HepG2 (cell line): ENCODE measurements around the gene STEAP1B. TPM values are rescaled to one million over a fixed set of nuclear protein-coding genes. Genes with fewer than 3 reads are reported as not detected.

Experiments used
- AKNA ChIP-seq: sonication (generic); formaldehyde crosslinking; IDR thresholded peaks from 2 replicates; pipeline ENCODE4 v1.4.0; 2020; ENCODE audit warnings: missing genetic modification reagents, borderline replicate concordance
- HMGXB3 ChIP-seq: sonication (generic); formaldehyde crosslinking; IDR thresholded peaks from 2 replicates; pipeline ENCODE4 v1.4.0; 2020; ENCODE audit warnings: missing genetic modification reagents, borderline replicate concordance
- HOXD1 ChIP-seq: sonication (generic); formaldehyde crosslinking; IDR thresholded peaks from 2 replicates; pipeline ENCODE4 v1.5.0; 2020; ENCODE audit warnings: missing genetic modification reagents
- LBX2 ChIP-seq: sonication (generic); formaldehyde crosslinking; IDR thresholded peaks from 2 replicates; pipeline ENCODE4 v1.5.0; 2020; ENCODE audit warnings: missing genetic modification reagents, mild to moderate bottlenecking, borderline replicate concordance
- MYPOP ChIP-seq: sonication (generic); formaldehyde crosslinking; IDR thresholded peaks from 2 replicates; pipeline ENCODE4 v1.8.1; 2023; ENCODE audit warnings: mild to moderate bottlenecking, moderate library complexity, missing genetic modification reagents
- SKI ChIP-seq: fragments of 450-650 bp; IDR thresholded peaks from one replicate; pipeline ENCODE4 v1.6.1; 2018; ENCODE audit warnings: mild to moderate bottlenecking; ENCODE audit not compliant: partially characterized antibody
- TEAD3 ChIP-seq: optimal IDR thresholded peaks from 2 replicates; pipeline ENCODE3; 2016; ENCODE audit warnings: borderline replicate concordance
- XRCC5 ChIP-seq: fragments of 200-400 bp; formaldehyde crosslinking; optimal IDR thresholded peaks from 2 replicates; pipeline ENCODE3; 2017; ENCODE audit warnings: mild to moderate bottlenecking, low read length
- ZNF543 ChIP-seq: sonication (generic); formaldehyde crosslinking; IDR thresholded peaks from 2 replicates; pipeline ENCODE4 v1.4.0; 2020; ENCODE audit warnings: mild to moderate bottlenecking, missing genetic modification reagents
- polyA plus RNA-seq, 8 experiments: library from polyadenylated mRNA; depleted of rRNA in 3 of 8; stranded (reverse) in 7 of 8; unstranded in 1 of 8; fragments of >200 nt; fragmentation: Illumina TruSeq in 4 of 8; extraction: Trizol in 4 of 8; gene quantifications; 2 replicates each; pipeline versions ENCODE4 v1.2.1 to v1.2.3, GENCODE V29; 2011 to 2016; ENCODE audit warnings: low read depth in 4 of 8, missing spikeins in 1 of 8, mixed read lengths in 1 of 8; ENCODE audit not compliant: insufficient read depth in 1 of 8
- total RNA-seq, 5 experiments: library from RNA; depleted of rRNA; stranded (reverse); fragments of >200 nt; fragmentation: Illumina TruSeq; extraction: Trizol; gene quantifications; 2 replicates each; pipeline ENCODE4 v1.2.3, GENCODE V29; 2016; ENCODE audit warnings: low read depth in 1 of 5

Gene STEAP1B
- total and polyA plus RNA-seq, 2 of the 13 experiments (the other 11 are each of a cell fraction or from before 2014, with no cell fraction given), result not detected

- peak; percentile 76; the same call in 1 of the 2 replicates for TF ChIP-seq HMGXB3 (CRISPR knock-in tag)
- peak; percentile 56; the same call in 1 of the 2 replicates for TF ChIP-seq MYPOP (CRISPR knock-in tag)
- TF ChIP-seq ZNF543 (CRISPR knock-in tag), result no peak
- peak; percentile 88 for TF ChIP-seq HOXD1 (CRISPR knock-in tag)
- no peak for TF ChIP-seq LBX2 (CRISPR knock-in tag)
- peak; percentile 19 for TF ChIP-seq SKI
- TF ChIP-seq TEAD3 (CRISPR knock-in tag), result peak; percentile 83
- peak; percentile 42 for TF ChIP-seq XRCC5
- TF ChIP-seq AKNA (CRISPR knock-in tag), result no peak
Measured at GRCh38 chr7:22442187-22442881, 57.7 kb downstream of the STEAP1B start (continued).
